Middle frontal gyrus (tissue), 1 donor: ENCODE data around the gene MROH2B.

ENCODE experiments used
- DNase-seq: peaks from one replicate; pipeline ENCODE4 v3.0.0-alpha.2; 2015; ENCODE audit warnings: low spot score; ENCODE audit errors: extremely low spot score

Gene MROH2B

GRCh38 chr5:40973364-40974004 lies 97.7 kb downstream of the MROH2B start:
- no peak for DNase-seq

- no peak for DNase-seq
Measured at GRCh38 chr5:40972434-40972833, 98.7 kb downstream of the MROH2B start.

- DNase-seq, result no peak
Measured at GRCh38 chr5:40962207-40962955, 108.8 kb downstream of the MROH2B start.

- no peak for DNase-seq
Measured at GRCh38 chr5:40960037-40960436, 111.1 kb downstream of the MROH2B start.

- DNase-seq, result no peak
Measured at GRCh38 chr5:40958811-40959210, 112.3 kb downstream of the MROH2B start.

GRCh38 chr5:40957048-40957447 lies 114.1 kb downstream of the MROH2B start:
- DNase-seq, result no peak

- DNase-seq, result no peak
Measured at GRCh38 chr5:40955313-40955712, 115.8 kb downstream of the MROH2B start.
